IMR-90 (cell line): ENCODE data around the gene SIGLEC15. TPM values are rescaled to one million over a fixed set of nuclear protein-coding genes. Genes with fewer than 3 reads are reported as not detected.

Experiments
- ATAC-seq: fragments of 200-7000 bp; cut with Tn5 transposase; 2 replicates; pipeline ENCODE4 v1.9.1; 2020; ENCODE audit warnings: low read depth, mild to moderate bottlenecking, moderate library complexity
- BruUV-seq: library from RNA; stranded (reverse); fragments of 400-500 nt; replicated peaks from 2 replicates; lab custom pipeline; 2021; lab: Mats Ljungman, UMichigan
- CTCF ChIA-PET: fragments of 300-600 bp; formaldehyde crosslinking; extraction: SDS; loops from one replicate; lab custom pipeline; 2021; ENCODE audit warnings: antibody characterized with exemption; lab: Yijun Ruan, JAX
- POLR2A ChIA-PET: fragments of 300-600 bp; sonication (Branson Sonifier 250); formaldehyde crosslinking; loops from one replicate; lab custom pipeline; 2022; ENCODE audit warnings: antibody characterized with exemption; ENCODE audit not compliant: unreplicated experiment; lab: Charles Lee
- DNase-seq: peaks from one replicate; pipeline ENCODE4 v3.0.0; 2013
- H2AFZ ChIP-seq: replicated peaks from 2 replicates; pipeline ENCODE3; 2013; ENCODE audit warnings: low read length, mild to moderate bottlenecking; ENCODE audit not compliant: poor library complexity
- H2AK5ac ChIP-seq: 2 replicates; pipeline ENCODE4 v1.6.1; 2013; ENCODE audit warnings: low read depth, low read length, inconsistent platforms
- H2AK9ac ChIP-seq: replicated peaks from 2 replicates; pipeline ENCODE3; 2013; ENCODE audit warnings: mild to moderate bottlenecking, low read depth, low read length, moderate library complexity; ENCODE audit not compliant: poor library complexity
- H2BK120ac ChIP-seq: 2 replicates; pipeline ENCODE4 v1.6.1; 2013; ENCODE audit warnings: low read depth, low read length, inconsistent platforms
- H2BK15ac ChIP-seq: 3 replicates; pipeline ENCODE4 v1.6.1; 2013; ENCODE audit warnings: low read depth, low read length, inconsistent platforms
- H2BK20ac ChIP-seq: 2 replicates; pipeline ENCODE4 v1.6.1; 2013; ENCODE audit warnings: low read depth, mild to moderate bottlenecking, inconsistent platforms, low read length, moderate library complexity
- H2BK5ac ChIP-seq: 2 replicates; pipeline ENCODE4 v1.6.1; 2013; ENCODE audit warnings: mild to moderate bottlenecking, low read depth, low read length, inconsistent platforms; ENCODE audit not compliant: poor library complexity, severe bottlenecking
- H3K14ac ChIP-seq: replicated peaks from 2 replicates; pipeline ENCODE4 v1.6.1; 2013; ENCODE audit warnings: low read depth, low read length, inconsistent platforms
- H3K18ac ChIP-seq: 2 replicates; pipeline ENCODE4 v1.6.1; 2013; ENCODE audit warnings: low read depth, low read length, control low read depth
- H3K23ac ChIP-seq: 2 replicates; pipeline ENCODE4 v1.6.1; 2013; ENCODE audit warnings: low read depth, low read length, inconsistent platforms
- H3K27ac ChIP-seq: 2 replicates; pipeline ENCODE4 v1.5.1; 2013; ENCODE audit warnings: mild to moderate bottlenecking, control low read depth, low read length; ENCODE audit not compliant: insufficient read depth
- H3K27me3 ChIP-seq: 2 replicates; pipeline ENCODE4 v1.6.1; 2013; ENCODE audit warnings: low read length; ENCODE audit not compliant: control insufficient read depth, insufficient read depth
- H3K36me3 ChIP-seq: 2 replicates; pipeline ENCODE4 v1.6.1; 2013; ENCODE audit warnings: low read length, mixed read lengths; ENCODE audit not compliant: control insufficient read depth, insufficient read depth
- H3K4ac ChIP-seq: 2 replicates; pipeline ENCODE4 v1.6.1; 2013; ENCODE audit warnings: low read depth, low read length, inconsistent platforms
- H3K4me1 ChIP-seq: 2 replicates; pipeline ENCODE4 v1.6.1; 2013; ENCODE audit warnings: low read length, mixed read lengths; ENCODE audit not compliant: control insufficient read depth, insufficient read depth
- H3K4me2 ChIP-seq: 2 replicates; pipeline ENCODE4 v1.6.1; 2013; ENCODE audit warnings: low read depth, mild to moderate bottlenecking, control low read depth, low read length, moderate library complexity
- H3K4me3 ChIP-seq: 2 replicates; pipeline ENCODE4 v1.5.1; 2013; ENCODE audit warnings: low read depth, mild to moderate bottlenecking, control low read depth, low read length, moderate library complexity; ENCODE audit not compliant: insufficient read depth
- H3K56ac ChIP-seq: 2 replicates; pipeline ENCODE4 v1.6.1; 2013; ENCODE audit warnings: low read length, inconsistent platforms; ENCODE audit not compliant: insufficient read depth; ENCODE audit errors: extremely low read depth
- H3K79me1 ChIP-seq, 2 experiments: 2 replicates each; pipeline ENCODE4 v1.6.1; 2013; ENCODE audit warnings: low read length in 2 of 2, inconsistent platforms in 1 of 2, low read depth in 1 of 2
- H3K9ac ChIP-seq: 2 replicates; pipeline ENCODE4 v1.6.1; 2013; ENCODE audit warnings: low read depth, low read length, control low read depth
- H3K9me1 ChIP-seq: 2 replicates; pipeline ENCODE4 v1.6.1; 2013; ENCODE audit warnings: low read length, inconsistent platforms; ENCODE audit not compliant: insufficient read depth
- H3K9me3 ChIP-seq: 2 replicates; pipeline ENCODE4 v1.6.1; 2013; ENCODE audit warnings: low read length; ENCODE audit not compliant: control insufficient read depth, insufficient read depth
- H4K20me1 ChIP-seq: 2 replicates; pipeline ENCODE4 v1.6.1; 2013; ENCODE audit warnings: low read length, inconsistent platforms; ENCODE audit not compliant: insufficient read depth
- H4K5ac ChIP-seq: 2 replicates; pipeline ENCODE4 v1.6.1; 2013; ENCODE audit warnings: mild to moderate bottlenecking, low read depth, low read length, control low read depth
- H4K8ac ChIP-seq, 2 experiments: 2 replicates each; pipeline ENCODE4 v1.6.1; 2013; ENCODE audit warnings: low read depth in 2 of 2, low read length in 2 of 2, control low read depth in 1 of 2, inconsistent platforms in 1 of 2
- H4K91ac ChIP-seq: 2 replicates; pipeline ENCODE4 v1.6.1; 2013; ENCODE audit warnings: low read depth, low read length, inconsistent platforms; ENCODE audit not compliant: insufficient read depth
- BHLHE40 ChIP-seq: fragments of 150-350 bp; IDR thresholded peaks from 2 replicates; pipeline ENCODE4 v1.6.1; 2016; ENCODE audit warnings: mild to moderate bottlenecking, low read depth, low read length
- CEBPB ChIP-seq: IDR thresholded peaks from 2 replicates; pipeline ENCODE4 v1.6.1; 2012; ENCODE audit warnings: low read depth, low read length, improper control_type of control experiment
- CHD1 ChIP-seq: IDR thresholded peaks from 2 replicates; pipeline ENCODE4 v1.6.1; 2012; ENCODE audit warnings: low read depth, low read length, improper control_type of control experiment
- CTCF ChIP-seq: conservative IDR thresholded peaks from 2 replicates; pipeline ENCODE4 v1.5.1; 2012; ENCODE audit warnings: mild to moderate bottlenecking, low read depth, low read length, improper control_type of control experiment
- ELK1 ChIP-seq: fragments of 150-350 bp; IDR thresholded peaks from 2 replicates; pipeline ENCODE4 v1.6.1; 2016; ENCODE audit warnings: low read depth, mild to moderate bottlenecking, low read length, moderate library complexity, borderline replicate concordance
- FOS ChIP-seq: fragments of 150-350 bp; IDR thresholded peaks from 2 replicates; pipeline ENCODE4 v1.6.1; 2016; ENCODE audit warnings: low read depth, low read length
- MAFK ChIP-seq: IDR thresholded peaks from 2 replicates; pipeline ENCODE4 v1.6.1; 2012; ENCODE audit warnings: low read depth, low read length, improper control_type of control experiment
- MAZ ChIP-seq: IDR thresholded peaks from 2 replicates; pipeline ENCODE4 v1.6.1; 2012; ENCODE audit warnings: low read depth, mild to moderate bottlenecking, low read length, improper control_type of control experiment, moderate library complexity, borderline replicate concordance
- MXI1 ChIP-seq: IDR thresholded peaks from 2 replicates; pipeline ENCODE4 v1.6.1; 2012; ENCODE audit warnings: low read depth, mild to moderate bottlenecking, low read length, moderate library complexity, borderline replicate concordance
- NFE2L2 ChIP-seq: fragments of 150-350 bp; IDR thresholded peaks from 2 replicates; pipeline ENCODE4 v1.6.1; 2016; ENCODE audit warnings: low read depth, mild to moderate bottlenecking, low read length
- POLR2A ChIP-seq: IDR thresholded peaks from 2 replicates; pipeline ENCODE4 v1.6.1; 2012; ENCODE audit warnings: mild to moderate bottlenecking, low read depth, low read length
- RAD21 ChIP-seq: IDR thresholded peaks from 2 replicates; pipeline ENCODE4 v1.6.1; 2012; ENCODE audit warnings: low read length, improper control_type of control experiment
- RCOR1 ChIP-seq: IDR thresholded peaks from 2 replicates; pipeline ENCODE4 v1.6.1; 2012; ENCODE audit warnings: mild to moderate bottlenecking, low read length, improper control_type of control experiment; ENCODE audit not compliant: insufficient replicate concordance
- RFX5 ChIP-seq: IDR thresholded peaks from 2 replicates; pipeline ENCODE4 v1.8.0; 2012; ENCODE audit warnings: low read depth, mild to moderate bottlenecking, low read length, moderate library complexity
- SMC3 ChIP-seq: fragments of 150-350 bp; IDR thresholded peaks from 2 replicates; pipeline ENCODE4 v1.6.1; 2016; ENCODE audit warnings: low read depth, mild to moderate bottlenecking, antibody characterized with exemption, low read length, moderate library complexity
- USF2 ChIP-seq: fragments of 150-350 bp; IDR thresholded peaks from 2 replicates; pipeline ENCODE4 v1.6.1; 2017; ENCODE audit warnings: mild to moderate bottlenecking, antibody characterized with exemption, low read length, low read depth
- WGBS, 2 experiments: methylation state at CpG; one replicate each; pipeline versions ENCODE4 v1.1.5 to v1.1.7; 2013; ENCODE audit warnings: missing lambda C conversion rate in 2 of 2; ENCODE audit not compliant: insufficient read length in 1 of 2; ENCODE audit errors: extremely low coverage in 2 of 2; 5-methylcytosine and 5-hydroxymethylcytosine counted together
- dilution Hi-C: fragments of 300-500 bp; cut with HindIII; formaldehyde crosslinking; loops from one replicate; pipeline ENCODE4 v1.14.3; 2018; ENCODE audit warnings: low sequenced_read_pairs; ENCODE audit not compliant: unreplicated experiment
- in situ Hi-C: fragments of 300-500 bp; cut with MboI; formaldehyde crosslinking; loops from 3 replicates; pipeline ENCODE4 v1.14.3; 2019; ENCODE audit warnings: low sequenced_read_pairs, inconsistent platforms, mixed read lengths
- intact Hi-C: fragments of 100-400 bp; cut with micrococcal nuclease; formaldehyde crosslinking; loops from 2 replicates; pipeline ENCODE4 v1.10.0; 2022
- polyA plus RNA-seq, 3 experiments: library from polyadenylated mRNA; depleted of rRNA; stranded (reverse); fragments of >200 nt; gene quantifications; 2 replicates each; pipeline ENCODE4 v1.2.3, GENCODE V29; 2012; ENCODE audit warnings: low replicate concordance in 1 of 3
- total RNA-seq: library from RNA; depleted of rRNA; stranded (reverse); fragments of >200 nt; gene quantifications from 2 replicates; pipeline ENCODE4 v1.2.3, GENCODE V29; 2012

The SIGLEC15 gene
- total and polyA plus RNA-seq, 2 of the 4 experiments (the other 2 are of a cell fraction): 1.1 to 1.8 TPM

DNA sequence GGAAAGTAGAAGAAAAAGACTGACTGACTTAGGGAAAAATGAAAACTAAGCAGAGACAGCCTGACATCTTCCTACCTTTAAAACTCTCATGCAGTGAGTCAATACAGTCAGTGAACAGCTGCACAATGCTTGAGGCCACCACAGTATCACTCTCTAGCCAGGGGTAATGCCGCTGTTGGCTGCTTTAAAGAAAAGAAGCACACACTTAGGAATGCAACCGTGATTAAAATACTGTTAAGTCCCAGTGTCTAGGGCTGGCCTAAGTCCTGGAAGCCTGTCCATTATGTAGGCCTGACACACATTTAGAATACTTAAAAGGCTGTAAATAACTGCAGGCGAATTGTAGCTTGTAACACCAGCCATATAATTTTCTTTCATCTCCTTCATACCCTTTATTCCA, 50.7 kb downstream of the SIGLEC15 start:
- no peak overlapping the region for H3K18ac ChIP-seq
- no peak overlapping the region for H2AFZ ChIP-seq
- H2AK9ac ChIP-seq: no peak overlapping the region
- POLR2A ChIA-PET: no interaction called here
- no peaks in the 10 kb centered on the region for H4K20me1 ChIP-seq
- H3K4me3 ChIP-seq: no peak overlapping the region
- H3K36me3 ChIP-seq: peaks cover 27% of the 10 kb centered on the region
- in situ Hi-C loops: no loop called here
- CTCF ChIA-PET: no interaction called here
- H2BK20ac ChIP-seq: no peak overlapping the region
- dilution Hi-C loops: no loop called here
- peaks cover 2% of the 10 kb centered on the region; the same call in 1 of the 2 replicates for H3K9me3 ChIP-seq
- no TSS peak for BruUV-seq
- TF ChIP-seq USF2: no peak
- TF ChIP-seq CEBPB: no peak
- TF ChIP-seq RCOR1: no peak
- TF ChIP-seq CHD1: no peak
- TF ChIP-seq SMC3: no peak
- no peak for TF ChIP-seq POLR2A
- TF ChIP-seq BHLHE40: no peak
- TF ChIP-seq NFE2L2: no peak
- TF ChIP-seq MAFK: no peak
- TF ChIP-seq RAD21: no peak
- TF ChIP-seq MAZ: no peak
- TF ChIP-seq CTCF: no peak
- TF ChIP-seq FOS: no peak
- no peak for TF ChIP-seq MXI1
- no peak for TF ChIP-seq ELK1
- no peak for TF ChIP-seq RFX5
- H2BK5ac ChIP-seq: no peak overlapping the region
- H2AK5ac ChIP-seq: peak overlapping the region; percentile 58; the same call in 1 of the 2 replicates
- H3K9me1 ChIP-seq: peaks cover 3% of the 10 kb centered on the region; the same call in 1 of the 2 replicates
- no peak overlapping the region for H3K9ac ChIP-seq
- 90% methylated on average over 2 of the region's 3 CpGs; no CpG with 5 or more reads in 1 of the 2 experiments for WGBS, 2 experiments
- no peak overlapping the region for H2BK15ac ChIP-seq
- H3K27ac ChIP-seq: no peak overlapping the region
- H3K14ac ChIP-seq: no peak overlapping the region
- H3K4ac ChIP-seq: no peak overlapping the region
- H3K4me2 ChIP-seq: no peak overlapping the region
- H2BK120ac ChIP-seq: no peak overlapping the region
- no peak overlapping the region for H3K23ac ChIP-seq
- H4K8ac ChIP-seq: no peak overlapping the region
- DNase-seq (peak; percentile 25), ATAC-seq (no peak)
- peaks cover 4% of the 10 kb centered on the region; the same call in 1 of the 2 replicates for H3K4me1 ChIP-seq
- no peak overlapping the region for H4K91ac ChIP-seq
- peaks cover 18 to 27% of the 10 kb centered on the region in 2 experiments for H3K79me1 ChIP-seq
- no peaks in the 10 kb centered on the region for H3K27me3 ChIP-seq
- H3K56ac ChIP-seq: no peak overlapping the region
- no peak overlapping the region for H4K5ac ChIP-seq
- intact Hi-C loops: no loop called here
